Measurements from ENCODE around the gene IL15. TPM values are rescaled to one million over a fixed set of nuclear protein-coding genes. Genes with fewer than 3 reads are reported as not detected.
A peak's percentile ranks its signal among the peaks of the same experiment; 100 is the strongest.

The IL15 gene
- total RNA-seq, 2 donors from 2014 or later, result 2.7 to 4.9 TPM

GRCh38 chr4:141630854-141631253 is 5.5 kb upstream of the IL15 start:
- no peaks in the 10 kb centered on the region for H3K36me3 ChIP-seq
- H3K4me3 ChIP-seq, result no peak overlapping the region
- intact Hi-C loops (cut with DNase I), result no loop called here
- no peaks in the 10 kb centered on the region for H3K4me1 ChIP-seq
- H3K9me3 ChIP-seq, result no peaks in the 10 kb centered on the region
- H3K27me3 ChIP-seq, result no peaks in the 10 kb centered on the region
- no peak overlapping the region for H3K27ac ChIP-seq
- no peak overlapping the region for H3K9ac ChIP-seq (ENCODE audit: low read depth in 2 of 2, low read length in 2 of 2)
- no peak for TF ChIP-seq CTCF (IDR thresholded peaks at IDR 0.05)
- no peak for DNase-seq

DNA sequence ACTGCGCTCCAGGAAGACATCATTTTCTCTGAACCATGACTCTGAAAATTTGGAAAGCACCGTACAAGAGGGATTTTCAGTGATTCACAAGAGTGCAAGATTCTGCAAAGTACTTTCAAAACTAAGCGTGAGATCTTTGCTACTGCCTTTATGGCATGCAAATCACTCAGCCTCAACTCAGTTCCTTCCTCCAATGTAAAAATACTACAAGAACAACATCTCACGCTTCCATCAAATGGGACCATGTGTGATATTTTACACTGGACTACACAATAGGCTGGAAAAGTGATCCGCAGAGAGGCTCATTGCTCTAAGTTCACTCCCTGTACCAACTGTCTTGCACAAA is 674 bp upstream of the IL15 start:
- Histone ChIP-seq H3K9ac (ENCODE audit: low read depth in 2 of 2, low read length in 2 of 2) (peak overlapping the region; percentile 84 to 85), H3K4me3 (peak overlapping the region; percentile 82)

GRCh38 chr4:141636771-141637460 is 533 bp downstream of the IL15 start:
- Histone ChIP-seq H3K27me3 (no peaks in the 10 kb centered on the region), H3K9ac (ENCODE audit: low read depth in 2 of 2, low read length in 2 of 2) (peak overlapping the region; percentile 84 to 85), H3K9me3 (no peaks in the 10 kb centered on the region), H3K4me1 (no peaks in the 10 kb centered on the region), H3K4me3 (peak overlapping the region; percentile 82), H3K36me3 (no peaks in the 10 kb centered on the region), H3K27ac (peak overlapping the region; percentile 88)
- peak; percentile 72 for DNase-seq
- TF ChIP-seq CTCF (IDR thresholded peaks at IDR 0.05), result no peak
- intact Hi-C loops (cut with DNase I), result no loop called here

More for the DNA sequence above, 674 bp upstream of the IL15 start:
- H3K36me3 ChIP-seq, result no peaks in the 10 kb centered on the region
- DNase-seq, result no peak
- no peak for TF ChIP-seq CTCF (IDR thresholded peaks at IDR 0.05)
- peak overlapping the region; percentile 88 for H3K27ac ChIP-seq
- no peaks in the 10 kb centered on the region for H3K27me3 ChIP-seq
- intact Hi-C loops (cut with DNase I), result no loop called here
- no peaks in the 10 kb centered on the region for H3K9me3 ChIP-seq
- H3K4me1 ChIP-seq, result no peaks in the 10 kb centered on the region

DNA sequence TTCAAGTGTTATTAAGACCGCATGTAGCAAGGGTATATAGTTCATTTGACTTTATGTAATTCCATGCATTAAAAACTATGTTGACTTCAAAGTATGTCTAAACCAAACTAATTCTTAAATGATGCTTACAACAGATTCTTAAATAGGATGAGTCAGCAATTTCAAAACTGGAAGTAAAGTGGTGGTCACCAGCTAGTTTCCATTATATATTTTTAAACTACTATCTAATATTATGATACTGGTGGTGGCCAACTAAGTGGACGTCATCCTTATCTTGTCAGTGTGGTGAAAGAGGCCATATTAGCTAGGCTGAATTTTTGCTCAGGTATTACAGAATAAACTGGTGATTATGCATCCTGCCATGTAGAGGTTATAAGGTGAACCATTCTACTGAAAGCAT is 1.2 kb downstream of the IL15 start:
- intact Hi-C loops (cut with DNase I), result no loop called here
- no peak overlapping the region for H3K27ac ChIP-seq
- no peaks in the 10 kb centered on the region for H3K36me3 ChIP-seq
- H3K4me3 ChIP-seq, result peak overlapping the region; percentile 82
- no peak for TF ChIP-seq CTCF (IDR thresholded peaks at IDR 0.05)
- no peak overlapping the region for H3K9ac ChIP-seq (ENCODE audit: low read depth in 2 of 2, low read length in 2 of 2)
- H3K4me1 ChIP-seq, result no peaks in the 10 kb centered on the region
- no peaks in the 10 kb centered on the region for H3K27me3 ChIP-seq
- no peak for DNase-seq
- H3K9me3 ChIP-seq, result no peaks in the 10 kb centered on the region

DNA sequence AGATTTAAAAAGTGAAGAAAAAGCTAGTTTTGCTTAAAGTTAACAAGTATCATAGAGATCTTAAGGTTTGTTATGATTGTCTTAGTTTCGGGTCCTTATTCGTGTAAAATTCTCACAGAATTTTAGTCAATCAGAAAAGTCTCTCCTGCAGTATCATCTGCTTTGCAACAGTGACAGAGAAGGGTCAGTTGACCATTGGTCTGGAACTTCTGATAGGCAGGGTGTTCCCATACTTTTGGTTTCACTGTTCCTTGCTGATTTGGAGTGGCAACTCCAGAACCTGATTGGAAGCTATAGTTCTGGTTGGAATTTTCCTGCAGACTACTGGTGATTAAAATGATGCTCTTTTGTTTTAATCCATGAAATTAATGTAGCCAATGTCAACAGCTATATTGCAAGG is 1.8 kb downstream of the IL15 start:
- H3K9me3 ChIP-seq, result no peaks in the 10 kb centered on the region
- no peaks in the 10 kb centered on the region for H3K4me1 ChIP-seq
- no peak overlapping the region for H3K9ac ChIP-seq (ENCODE audit: low read depth in 2 of 2, low read length in 2 of 2)
- DNase-seq, result no peak
- H3K27me3 ChIP-seq, result no peaks in the 10 kb centered on the region
- H3K27ac ChIP-seq, result no peak overlapping the region
- intact Hi-C loops (cut with DNase I), result no loop called here
- H3K4me3 ChIP-seq, result no peak overlapping the region
- TF ChIP-seq CTCF (IDR thresholded peaks at IDR 0.05), result no peak
- H3K36me3 ChIP-seq, result no peaks in the 10 kb centered on the region
